Brain microvascular endothelial cell (primary cell): ENCODE measurements around the gene FNDC3A.

ENCODE experiments used
- DNase-seq: peaks from one replicate; pipeline ENCODE4 v3.0.0-alpha.2; 2020
- H3K27ac ChIP-seq: fragments of 250-450 bp; sonication (Bioruptor Pico); 2 replicates; pipeline ENCODE4 v1.5.1; 2020; ENCODE audit warnings: mild to moderate bottlenecking, moderate library complexity
- H3K27me3 ChIP-seq: fragments of 250-450 bp; sonication (Bioruptor Pico); replicated peaks from 2 replicates; pipeline ENCODE4 v1.5.1; 2020; ENCODE audit warnings: mild to moderate bottlenecking
- H3K36me3 ChIP-seq: fragments of 250-450 bp; sonication (Bioruptor Pico); replicated peaks from 2 replicates; pipeline ENCODE4 v1.5.1; 2020; ENCODE audit warnings: mild to moderate bottlenecking
- H3K4me3 ChIP-seq: 2 replicates; pipeline ENCODE4 v1.5.1; 2011; ENCODE audit warnings: low read depth, mild to moderate bottlenecking, control low read depth, low read length, moderate library complexity
- in situ Hi-C: cut with HindIII; loops from 2 replicates; pipeline ENCODE4 v1.10.0; 2017; ENCODE audit warnings: low sequenced_read_pairs, low pct_ligation_motif_present
- TF ChIP-seq, protein P1 (sequence below): IDR thresholded peaks from 2 replicates; pipeline ENCODE4 v1.5.1; 2011; ENCODE audit warnings: low read depth, mild to moderate bottlenecking, moderate library complexity, low read length, control low read depth, inconsistent platforms; ENCODE audit errors: missing control alignments

The FNDC3A gene

GRCh38 chr13:49099513-49099877 is 123.8 kb downstream of the FNDC3A start:
- TF ChIP-seq, protein P1, sequence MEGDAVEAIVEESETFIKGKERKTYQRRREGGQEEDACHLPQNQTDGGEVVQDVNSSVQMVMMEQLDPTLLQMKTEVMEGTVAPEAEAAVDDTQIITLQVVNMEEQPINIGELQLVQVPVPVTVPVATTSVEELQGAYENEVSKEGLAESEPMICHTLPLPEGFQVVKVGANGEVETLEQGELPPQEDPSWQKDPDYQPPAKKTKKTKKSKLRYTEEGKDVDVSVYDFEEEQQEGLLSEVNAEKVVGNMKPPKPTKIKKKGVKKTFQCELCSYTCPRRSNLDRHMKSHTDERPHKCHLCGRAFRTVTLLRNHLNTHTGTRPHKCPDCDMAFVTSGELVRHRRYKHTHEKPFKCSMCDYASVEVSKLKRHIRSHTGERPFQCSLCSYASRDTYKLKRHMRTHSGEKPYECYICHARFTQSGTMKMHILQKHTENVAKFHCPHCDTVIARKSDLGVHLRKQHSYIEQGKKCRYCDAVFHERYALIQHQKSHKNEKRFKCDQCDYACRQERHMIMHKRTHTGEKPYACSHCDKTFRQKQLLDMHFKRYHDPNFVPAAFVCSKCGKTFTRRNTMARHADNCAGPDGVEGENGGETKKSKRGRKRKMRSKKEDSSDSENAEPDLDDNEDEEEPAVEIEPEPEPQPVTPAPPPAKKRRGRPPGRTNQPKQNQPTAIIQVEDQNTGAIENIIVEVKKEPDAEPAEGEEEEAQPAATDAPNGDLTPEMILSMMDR, result no peak
- in situ Hi-C loops, result no loop called here
- Histone ChIP-seq H3K27ac (no peak overlapping the region), H3K27me3 (no peaks in the 10 kb centered on the region), H3K4me3 (no peak overlapping the region), H3K36me3 (no peaks in the 10 kb centered on the region)
- DNase-seq, result no peak

GRCh38 chr13:49100637-49101570 is 125.2 kb downstream of the FNDC3A start:
- Histone ChIP-seq H3K36me3 (no peaks in the 10 kb centered on the region), H3K27me3 (no peaks in the 10 kb centered on the region), H3K4me3 (no peak overlapping the region), H3K27ac (no peak overlapping the region)
- in situ Hi-C loops, result no loop called here
- DNase-seq, result no peak
- TF ChIP-seq, protein P1, result no peak

DNA sequence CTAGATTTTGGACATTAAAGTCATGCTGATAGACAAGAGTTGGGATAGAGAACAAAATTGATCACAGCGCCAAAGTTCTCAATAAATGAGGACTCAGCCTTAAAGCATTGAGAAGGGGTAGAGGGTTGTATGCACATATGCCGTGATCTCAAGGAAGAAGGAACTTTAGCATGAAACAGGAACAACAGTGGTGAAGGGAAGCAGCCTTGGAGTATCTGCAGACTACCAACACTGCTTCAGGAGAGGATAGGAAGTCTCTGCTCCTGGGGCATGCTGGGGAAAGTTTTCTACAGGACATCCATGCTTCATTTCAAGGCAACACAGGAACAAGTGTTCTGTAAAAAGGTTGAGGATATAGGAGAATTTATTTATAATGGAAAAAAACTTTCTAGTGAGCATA is 132.5 kb downstream of the FNDC3A start:
- Histone ChIP-seq H3K36me3 (no peaks in the 10 kb centered on the region), H3K27ac (no peak overlapping the region), H3K27me3 (no peaks in the 10 kb centered on the region), H3K4me3 (no peak overlapping the region)
- TF ChIP-seq, protein P1, result no peak
- in situ Hi-C loops, result no loop called here
- no peak for DNase-seq

DNA sequence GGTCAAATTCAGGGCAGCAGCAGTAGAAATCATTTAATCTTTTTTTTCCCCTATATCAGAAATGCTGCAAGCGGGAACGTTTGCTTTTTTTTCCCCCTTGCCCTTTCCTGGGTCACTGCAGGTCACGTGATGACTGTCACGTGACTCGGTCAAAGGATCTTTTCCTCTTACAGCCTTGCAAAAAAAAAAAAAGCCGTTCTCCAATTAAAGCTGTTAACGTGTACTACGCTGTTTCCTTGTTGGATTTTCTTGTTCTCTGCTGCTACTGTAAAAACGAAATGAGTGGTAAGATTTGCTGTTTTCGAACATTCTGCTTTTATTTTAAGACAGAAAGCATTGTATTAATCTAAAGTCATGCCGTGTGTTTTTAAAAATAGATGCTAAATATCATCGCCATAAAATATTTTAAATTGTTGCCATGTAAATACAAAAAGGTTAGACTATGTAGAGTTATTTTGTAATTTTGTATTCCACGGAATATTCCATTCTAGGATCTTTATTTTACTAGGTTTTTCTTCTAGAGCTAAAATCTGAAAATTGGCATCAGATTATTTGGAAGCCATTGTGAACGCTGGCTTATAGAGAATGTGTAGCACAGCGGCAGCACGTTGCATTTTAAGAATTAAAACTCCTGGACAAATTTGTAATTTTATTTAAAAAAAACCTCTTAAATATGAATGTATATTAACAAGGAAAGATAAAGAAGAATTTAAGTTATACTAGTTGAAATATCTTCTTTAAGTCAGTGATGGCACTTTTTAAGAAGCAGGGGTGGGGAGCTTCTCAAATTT is 134.6 kb downstream of the FNDC3A start:
- Histone ChIP-seq H3K4me3 (peak overlapping the region; percentile 59), H3K27ac (peak overlapping the region; percentile 92), H3K27me3 (no peaks in the 10 kb centered on the region), H3K36me3 (peaks cover 2% of the 10 kb centered on the region)
- peak; percentile 78 for DNase-seq
- in situ Hi-C loops, result no loop called here
- TF ChIP-seq, protein P1, result no peak

GRCh38 chr13:49110913-49111170 is 135.1 kb downstream of the FNDC3A start:
- Histone ChIP-seq H3K36me3 (peaks cover 8% of the 10 kb centered on the region), H3K27ac (peak overlapping the region; percentile 92), H3K27me3 (no peaks in the 10 kb centered on the region), H3K4me3 (peak overlapping the region; percentile 59)
- TF ChIP-seq, protein P1, result no peak
- no peak for DNase-seq
- in situ Hi-C loops, result no loop called here
